H9 (cell line): ENCODE results near the gene TTC23. TPM values are rescaled to one million over a fixed set of nuclear protein-coding genes. Genes with fewer than 3 reads are reported as not detected.

Experiments
- DNase-seq: peaks from one replicate; pipeline ENCODE4 v3.0.0-alpha.2; 2017
- H2AFZ ChIP-seq: one replicate; pipeline ENCODE4 v1.6.1; 2013; ENCODE audit warnings: mild to moderate bottlenecking, low read length, control low read depth, moderate library complexity
- H2AK5ac ChIP-seq: 2 replicates; pipeline ENCODE4 v1.6.1; 2013; ENCODE audit warnings: low read length, control low read depth, mixed read lengths; ENCODE audit not compliant: insufficient read length
- H2BK120ac ChIP-seq: one replicate; pipeline ENCODE4 v1.6.1; 2013; ENCODE audit warnings: low read depth, mild to moderate bottlenecking, low read length, control low read depth, inconsistent platforms; ENCODE audit not compliant: poor library complexity, severe bottlenecking
- H2BK12ac ChIP-seq: 2 replicates; pipeline ENCODE4 v1.6.1; 2013; ENCODE audit warnings: low read length, control low read depth, mixed read lengths, low read depth; ENCODE audit not compliant: insufficient read length
- H2BK15ac ChIP-seq: 2 replicates; pipeline ENCODE4 v1.6.1; 2013; ENCODE audit warnings: low read depth, low read length, control low read depth
- H2BK20ac ChIP-seq: one replicate; pipeline ENCODE4 v1.6.1; 2013; ENCODE audit warnings: low read depth, mild to moderate bottlenecking, low read length, control low read depth, inconsistent platforms; ENCODE audit not compliant: poor library complexity, severe bottlenecking
- H2BK5ac ChIP-seq: 2 replicates; pipeline ENCODE4 v1.6.1; 2013; ENCODE audit warnings: low read length, control low read depth, mixed read lengths; ENCODE audit not compliant: insufficient read length
- H3K14ac ChIP-seq: 2 replicates; pipeline ENCODE4 v1.6.1; 2013; ENCODE audit warnings: low read length, control low read depth; ENCODE audit not compliant: insufficient read depth
- H3K18ac ChIP-seq: 2 replicates; pipeline ENCODE4 v1.6.1; 2013; ENCODE audit warnings: low read depth, mild to moderate bottlenecking, mixed read lengths, low read length, control low read depth; ENCODE audit not compliant: insufficient read length
- H3K23ac ChIP-seq: 2 replicates; pipeline ENCODE4 v1.6.1; 2013; ENCODE audit warnings: low read length, control low read depth, mixed read lengths, low read depth; ENCODE audit not compliant: insufficient read length
- H3K23me2 ChIP-seq: 2 replicates; pipeline ENCODE4 v1.6.1; 2013; ENCODE audit warnings: low read depth, mild to moderate bottlenecking, mixed read lengths, low read length, control low read depth; ENCODE audit not compliant: insufficient read length, poor library complexity, severe bottlenecking
- H3K27ac ChIP-seq: 2 replicates; pipeline ENCODE4 v1.5.1; 2013; ENCODE audit warnings: low read length, control low read depth, mixed read lengths, low read depth; ENCODE audit not compliant: insufficient read length
- H3K27me3 ChIP-seq: 2 replicates; pipeline ENCODE4 v1.6.1; 2013; ENCODE audit warnings: low read length, control low read depth, inconsistent platforms; ENCODE audit not compliant: insufficient read depth
- H3K4ac ChIP-seq: 2 replicates; pipeline ENCODE4 v1.6.1; 2013; ENCODE audit warnings: low read depth, mild to moderate bottlenecking, control low read depth, inconsistent platforms, low read length, moderate library complexity
- H3K4me1 ChIP-seq: 2 replicates; pipeline ENCODE4 v1.6.1; 2013; ENCODE audit warnings: low read length, control low read depth, inconsistent platforms; ENCODE audit not compliant: insufficient read depth
- H3K4me2 ChIP-seq: 2 replicates; pipeline ENCODE4 v1.6.1; 2013; ENCODE audit warnings: low read length, control low read depth, mixed read lengths; ENCODE audit not compliant: insufficient read length, insufficient read depth
- H3K56ac ChIP-seq: 2 replicates; pipeline ENCODE4 v1.6.1; 2013; ENCODE audit warnings: low read depth, mild to moderate bottlenecking, mixed read lengths, low read length, control low read depth; ENCODE audit not compliant: insufficient read length
- H3K79me1 ChIP-seq: 2 replicates; pipeline ENCODE4 v1.6.1; 2013; ENCODE audit warnings: low read depth, mild to moderate bottlenecking, moderate library complexity, low read length, control low read depth, inconsistent platforms; ENCODE audit not compliant: insufficient read depth, poor library complexity, severe bottlenecking
- H3K79me2 ChIP-seq: 2 replicates; pipeline ENCODE4 v1.6.1; 2013; ENCODE audit warnings: low read length, control low read depth, inconsistent platforms; ENCODE audit not compliant: insufficient read depth
- H3K9ac ChIP-seq: 2 replicates; pipeline ENCODE4 v1.6.1; 2013; ENCODE audit warnings: low read length, control low read depth, mixed read lengths; ENCODE audit not compliant: insufficient read length; ENCODE audit errors: extremely low read depth
- H3K9me3 ChIP-seq: one replicate; pipeline ENCODE4 v1.6.1; 2013; ENCODE audit warnings: low read depth, low read length, inconsistent platforms; ENCODE audit not compliant: control insufficient read depth
- H3T11ph ChIP-seq: one replicate; pipeline ENCODE4 v1.6.1; 2013; ENCODE audit warnings: mild to moderate bottlenecking, low read length, control low read depth, inconsistent platforms
- H4K20me1 ChIP-seq: one replicate; pipeline ENCODE4 v1.6.1; 2013; ENCODE audit not compliant: control insufficient read depth, insufficient read length, insufficient read depth
- H4K5ac ChIP-seq: 2 replicates; pipeline ENCODE4 v1.6.1; 2013; ENCODE audit warnings: low read depth, mild to moderate bottlenecking, mixed read lengths, low read length, control low read depth; ENCODE audit not compliant: insufficient read length
- H4K8ac ChIP-seq: replicated peaks from 2 replicates; pipeline ENCODE4 v1.6.1; 2013; ENCODE audit warnings: low read length, control low read depth, mixed read lengths, low read depth; ENCODE audit not compliant: insufficient read length
- H4K91ac ChIP-seq: 2 replicates; pipeline ENCODE4 v1.6.1; 2013; ENCODE audit warnings: low read depth, mild to moderate bottlenecking, moderate library complexity, mixed read lengths, low read length, control low read depth; ENCODE audit not compliant: insufficient read length
- H3K27ac Mint-ChIP-seq, 3 experiments: 2 replicates in 2 of 3; 3 replicates in 1 of 3; pipeline ENCODE4 v1.8.0; 2020 to 2021; ENCODE audit warnings: mixed read lengths in 3 of 3, mild to moderate bottlenecking in 1 of 3, moderate library complexity in 1 of 3
- H3K27me3 Mint-ChIP-seq: 2 replicates; pipeline ENCODE4 v1.8.0; 2021; ENCODE audit warnings: low read depth, mild to moderate bottlenecking, moderate library complexity, mixed read lengths
- H3K36me3 Mint-ChIP-seq, 3 experiments: 2 replicates in 2 of 3; 3 replicates in 1 of 3; pipeline ENCODE4 v1.8.0; 2020 to 2021; ENCODE audit warnings: low read depth in 3 of 3, mixed read lengths in 3 of 3; ENCODE audit not compliant: insufficient read depth in 1 of 3
- H3K4me1 Mint-ChIP-seq, 2 experiments: 2 replicates each; pipeline ENCODE4 v1.8.0; 2020; ENCODE audit warnings: mixed read lengths in 2 of 2
- H3K4me3 Mint-ChIP-seq, 2 experiments: 2 replicates in 1 of 2; 3 replicates in 1 of 2; pipeline ENCODE4 v1.8.0; 2020 to 2021; ENCODE audit warnings: mild to moderate bottlenecking in 2 of 2, mixed read lengths in 2 of 2, moderate library complexity in 1 of 2
- H3K9me3 Mint-ChIP-seq, 2 experiments: 2 replicates in 1 of 2; 3 replicates in 1 of 2; pipeline ENCODE4 v1.8.0; 2020; ENCODE audit warnings: mild to moderate bottlenecking in 2 of 2, mixed read lengths in 2 of 2, moderate library complexity in 1 of 2
- WGBS: extraction: QIAGEN DNeasy Blood & Tissue Kit; methylation state at CpG from one replicate; pipeline ENCODE4 v1.1.7; 2013; ENCODE audit warnings: missing lambda C conversion rate, low lambda C conversion rate, mixed read lengths; ENCODE audit not compliant: insufficient read length; ENCODE audit errors: extremely low coverage; 5-methylcytosine and 5-hydroxymethylcytosine counted together
- total RNA-seq: library from RNA; stranded (reverse); gene quantifications from 2 replicates; pipeline ENCODE4 v1.2.1, GENCODE V29; 2021
- TF ChIP-seq, protein P1 (sequence below): fragments of 200-600 bp; sonication (generic); conservative IDR thresholded peaks from 3 replicates; pipeline ENCODE4 v1.8.0; 2021; ENCODE audit warnings: antibody characterized with exemption, mild to moderate bottlenecking

The TTC23 gene
- total RNA-seq, 1 experiment from 2014 or later, result 14.3 TPM

DNA sequence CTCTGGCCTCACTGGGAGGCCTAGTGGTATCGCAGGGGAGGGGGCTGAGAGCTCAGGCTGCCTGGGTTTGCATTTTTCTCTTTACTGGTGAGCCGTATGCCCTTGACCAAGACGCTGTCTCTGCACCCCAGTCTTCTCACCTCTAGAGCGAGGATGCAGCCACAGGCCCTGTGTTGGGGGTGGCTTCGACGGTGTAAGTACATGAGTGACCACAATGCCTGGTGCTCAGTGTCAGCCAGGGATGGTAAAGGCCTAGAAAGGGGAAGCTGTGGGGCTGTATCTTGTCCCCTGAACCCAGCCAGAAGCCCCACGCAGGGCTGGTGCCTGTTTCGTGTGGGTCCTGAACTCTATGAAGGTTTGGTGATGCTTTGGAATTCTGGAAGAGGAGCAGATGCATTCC, 124.7 kb downstream of the TTC23 start:
- H3K4me2 ChIP-seq, result no peak overlapping the region
- no peak overlapping the region for H3K27ac ChIP-seq
- no peak overlapping the region for H4K5ac ChIP-seq
- no peak overlapping the region for H2AFZ ChIP-seq
- no peaks in the 10 kb centered on the region for H3K23me2 ChIP-seq
- no peaks in the 10 kb centered on the region; the same call in 1 of the 2 replicates for H3K4me1 ChIP-seq
- no peaks in the 10 kb centered on the region for H3K9me3 ChIP-seq
- H3T11ph ChIP-seq, result no peak overlapping the region
- no peak overlapping the region for H3K23ac ChIP-seq
- no CpG with 5 or more reads among the region's 8 CpGs for WGBS
- no peak overlapping the region for H2BK15ac ChIP-seq
- H3K4ac ChIP-seq, result no peak overlapping the region
- no peaks in the 10 kb centered on the region for H3K9me3 Mint-ChIP-seq
- no peak overlapping the region for H3K14ac ChIP-seq
- no peak overlapping the region for H2BK5ac ChIP-seq
- no peak overlapping the region for H4K8ac ChIP-seq
- TF ChIP-seq, protein P1, sequence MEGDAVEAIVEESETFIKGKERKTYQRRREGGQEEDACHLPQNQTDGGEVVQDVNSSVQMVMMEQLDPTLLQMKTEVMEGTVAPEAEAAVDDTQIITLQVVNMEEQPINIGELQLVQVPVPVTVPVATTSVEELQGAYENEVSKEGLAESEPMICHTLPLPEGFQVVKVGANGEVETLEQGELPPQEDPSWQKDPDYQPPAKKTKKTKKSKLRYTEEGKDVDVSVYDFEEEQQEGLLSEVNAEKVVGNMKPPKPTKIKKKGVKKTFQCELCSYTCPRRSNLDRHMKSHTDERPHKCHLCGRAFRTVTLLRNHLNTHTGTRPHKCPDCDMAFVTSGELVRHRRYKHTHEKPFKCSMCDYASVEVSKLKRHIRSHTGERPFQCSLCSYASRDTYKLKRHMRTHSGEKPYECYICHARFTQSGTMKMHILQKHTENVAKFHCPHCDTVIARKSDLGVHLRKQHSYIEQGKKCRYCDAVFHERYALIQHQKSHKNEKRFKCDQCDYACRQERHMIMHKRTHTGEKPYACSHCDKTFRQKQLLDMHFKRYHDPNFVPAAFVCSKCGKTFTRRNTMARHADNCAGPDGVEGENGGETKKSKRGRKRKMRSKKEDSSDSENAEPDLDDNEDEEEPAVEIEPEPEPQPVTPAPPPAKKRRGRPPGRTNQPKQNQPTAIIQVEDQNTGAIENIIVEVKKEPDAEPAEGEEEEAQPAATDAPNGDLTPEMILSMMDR, result no peak
- DNase-seq, result no peak
- no peaks in the 10 kb centered on the region for H3K27me3 ChIP-seq
- no peak overlapping the region for H3K4me3 Mint-ChIP-seq
- peak overlapping the region in 2 of 3 experiments; percentile 23 to 30; a peak in 1 of 7 replicates for H3K27ac Mint-ChIP-seq
- peaks cover 24 to 28% of the 10 kb centered on the region in 2 experiments for H3K4me1 Mint-ChIP-seq
- no peak overlapping the region for H2BK20ac ChIP-seq
- no peaks in the 10 kb centered on the region for H3K79me1 ChIP-seq
- no peak overlapping the region for H2BK120ac ChIP-seq
- no peak overlapping the region for H3K56ac ChIP-seq
- no peaks in the 10 kb centered on the region; the same call in 1 of the 2 replicates for H3K27me3 Mint-ChIP-seq
- H3K18ac ChIP-seq, result no peak overlapping the region
- H3K79me2 ChIP-seq, result no peaks in the 10 kb centered on the region
- H4K91ac ChIP-seq, result no peak overlapping the region
- H3K36me3 Mint-ChIP-seq, result peaks cover 0 to 2% (median 0%) of the 10 kb centered on the region in 3 experiments; a peak in 3 of 7 replicates
- H3K9ac ChIP-seq, result no peak overlapping the region
- H2BK12ac ChIP-seq, result no peak overlapping the region
- no peaks in the 10 kb centered on the region for H4K20me1 ChIP-seq
- no peak overlapping the region for H2AK5ac ChIP-seq
